ENCODE measurements around the gene CNTN4. TPM values are rescaled to one million over a fixed set of nuclear protein-coding genes. Genes with fewer than 3 reads are reported as not detected.

CNTN4 gene
- total RNA-seq, 3 donors from 2014 or later (not counting 1 experiment from before 2014, with no cell fraction given), result not detected

DNA sequence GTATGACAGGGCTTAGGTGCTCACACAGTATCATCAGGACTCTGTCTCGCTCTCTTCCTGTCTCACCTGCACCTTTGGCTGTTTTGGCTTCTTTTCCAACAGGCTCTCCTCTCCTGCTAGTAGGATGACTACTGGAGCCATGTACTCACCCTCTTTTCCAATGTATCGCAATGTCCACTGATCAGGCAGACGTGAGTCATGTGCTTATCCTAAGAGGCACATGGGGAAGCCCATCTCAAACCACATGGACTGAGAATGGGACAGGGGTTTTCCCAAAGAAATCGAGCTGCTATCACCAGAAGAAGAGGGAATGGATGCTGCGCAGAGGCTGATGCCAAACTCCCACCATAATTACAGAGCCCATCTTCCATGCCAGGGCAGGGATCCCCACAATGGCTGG, 830.9 kb downstream of the CNTN4 start:
- Histone ChIP-seq H3K27me3 (ENCODE audit: control insufficient read depth, insufficient read depth, low read length) (peaks cover 2% of the 10 kb centered on the region), H3K4me3 (ENCODE audit: low read length) (no peak overlapping the region), H3K36me3 (ENCODE audit: control insufficient read depth, insufficient read depth, low read length) (no peaks in the 10 kb centered on the region), H3K27ac (ENCODE audit: low read length) (no peak overlapping the region), H3K9me3 (ENCODE audit: control insufficient read depth, insufficient read depth, low read length) (no peaks in the 10 kb centered on the region), H3K4me1 (ENCODE audit: control insufficient read depth, insufficient read depth, low read length) (no peaks in the 10 kb centered on the region)
- no peak for ATAC-seq
- Mint-ChIP-seq H3K36me3 (no peaks in the 10 kb centered on the region), H3K4me1 (no peaks in the 10 kb centered on the region), H3K27me3 (ENCODE audit: low read depth in 2 of 2) (peaks cover 0 to 5% of the 10 kb centered on the region in 2 donors), H3K9me3 (no peaks in the 10 kb centered on the region), H3K27ac (no peak overlapping the region), H3K4me3 (no peak overlapping the region)
- no peak for TF ChIP-seq CTCF (IDR thresholded peaks at IDR 0.05)
- intact Hi-C loops (cut with micrococcal nuclease), result no loop called here
- 71% methylated on average over 4 of the region's 5 CpGs for WGBS (ENCODE audit: insufficient coverage)
- no peak for DNase-seq

- no peak overlapping the region for H3K4me3 ChIP-seq (ENCODE audit: low read length)
- intact Hi-C loops (cut with micrococcal nuclease), result no loop called here
- H3K27ac ChIP-seq (ENCODE audit: low read length), result no peak overlapping the region
- Mint-ChIP-seq H3K27ac (no peak overlapping the region), H3K4me3 (no peak overlapping the region), H3K36me3 (no peaks in the 10 kb centered on the region), H3K4me1 (no peaks in the 10 kb centered on the region), H3K9me3 (no peaks in the 10 kb centered on the region), H3K27me3 (ENCODE audit: low read depth in 2 of 2) (no peaks in the 10 kb centered on the region)
- H3K36me3 ChIP-seq (ENCODE audit: control insufficient read depth, insufficient read depth, low read length), result no peaks in the 10 kb centered on the region
- no peak for TF ChIP-seq CTCF (IDR thresholded peaks at IDR 0.05)
- 89% methylated on average over 4 of the region's 4 CpGs for WGBS (ENCODE audit: insufficient coverage)
- no peaks in the 10 kb centered on the region for H3K9me3 ChIP-seq (ENCODE audit: control insufficient read depth, insufficient read depth, low read length)
- no peak for DNase-seq
- no peak for ATAC-seq
- no peaks in the 10 kb centered on the region for H3K4me1 ChIP-seq (ENCODE audit: control insufficient read depth, insufficient read depth, low read length)
- peaks cover 2% of the 10 kb centered on the region for H3K27me3 ChIP-seq (ENCODE audit: control insufficient read depth, insufficient read depth, low read length)
Observed at GRCh38 chr3:2931265-2931664, 832.6 kb downstream of the CNTN4 start.

DNA sequence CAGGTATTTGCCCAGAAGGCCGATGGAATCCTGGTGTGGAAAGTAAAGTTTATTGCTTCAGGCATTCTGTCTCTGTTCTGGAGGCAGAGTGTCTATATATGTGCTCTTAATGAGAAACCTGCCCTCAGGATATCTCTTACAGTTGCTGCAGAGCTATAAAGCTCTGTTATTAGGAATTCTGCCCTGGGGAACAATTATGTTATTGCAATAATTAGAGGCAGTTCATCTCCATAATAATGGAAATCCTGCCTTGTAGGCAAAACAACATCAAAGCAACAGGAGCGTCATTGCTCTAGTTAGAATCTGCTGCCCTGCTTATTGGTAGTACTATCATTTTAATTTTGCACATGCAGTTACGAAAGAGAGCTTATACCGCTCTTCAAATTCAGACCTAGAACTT, 835.9 kb downstream of the CNTN4 start:
- intact Hi-C loops (cut with micrococcal nuclease), result no loop called here
- Histone ChIP-seq H3K4me1 (ENCODE audit: control insufficient read depth, insufficient read depth, low read length) (no peaks in the 10 kb centered on the region), H3K4me3 (ENCODE audit: low read length) (no peak overlapping the region), H3K9me3 (ENCODE audit: control insufficient read depth, insufficient read depth, low read length) (no peaks in the 10 kb centered on the region), H3K27me3 (ENCODE audit: control insufficient read depth, insufficient read depth, low read length) (no peaks in the 10 kb centered on the region), H3K36me3 (ENCODE audit: control insufficient read depth, insufficient read depth, low read length) (no peaks in the 10 kb centered on the region), H3K27ac (ENCODE audit: low read length) (no peak overlapping the region)
- Mint-ChIP-seq H3K27ac (no peak overlapping the region), H3K27me3 (ENCODE audit: low read depth in 2 of 2) (peaks cover 3 to 9% of the 10 kb centered on the region in 2 donors), H3K4me1 (no peaks in the 10 kb centered on the region), H3K4me3 (no peak overlapping the region), H3K36me3 (no peaks in the 10 kb centered on the region), H3K9me3 (no peaks in the 10 kb centered on the region)
- ATAC-seq (no peak), DNase-seq (no peak)
- WGBS (ENCODE audit: insufficient coverage), result 96% methylated on average over 4 of the region's 4 CpGs
- no peak for TF ChIP-seq CTCF (IDR thresholded peaks at IDR 0.05)

GRCh38 chr3:2937055-2937454, 838.4 kb downstream of the CNTN4 start:
- WGBS (ENCODE audit: insufficient coverage), result 57% methylated on average over 1 of the region's 2 CpGs
- Mint-ChIP-seq H3K27me3 (ENCODE audit: low read depth in 2 of 2) (peaks cover 12 to 14% of the 10 kb centered on the region in 2 donors), H3K36me3 (no peaks in the 10 kb centered on the region), H3K27ac (no peak overlapping the region), H3K9me3 (no peaks in the 10 kb centered on the region), H3K4me3 (no peak overlapping the region), H3K4me1 (no peaks in the 10 kb centered on the region)
- no peaks in the 10 kb centered on the region for H3K27me3 ChIP-seq (ENCODE audit: control insufficient read depth, insufficient read depth, low read length)
- H3K9me3 ChIP-seq (ENCODE audit: control insufficient read depth, insufficient read depth, low read length), result no peaks in the 10 kb centered on the region
- H3K27ac ChIP-seq (ENCODE audit: low read length), result no peak overlapping the region
- TF ChIP-seq CTCF (IDR thresholded peaks at IDR 0.05), result no peak
- H3K4me3 ChIP-seq (ENCODE audit: low read length), result no peak overlapping the region
- no peaks in the 10 kb centered on the region for H3K36me3 ChIP-seq (ENCODE audit: control insufficient read depth, insufficient read depth, low read length)
- intact Hi-C loops (cut with micrococcal nuclease), result no loop called here
- no peaks in the 10 kb centered on the region for H3K4me1 ChIP-seq (ENCODE audit: control insufficient read depth, insufficient read depth, low read length)
- DNase-seq (no peak), ATAC-seq (no peak)
